Daoy (cell line): Measurements from ENCODE around the gene FLT4. TPM values are rescaled to one million over a fixed set of nuclear protein-coding genes. Genes with fewer than 3 reads are reported as not detected.
A peak's percentile ranks its signal among the peaks of the same experiment; 100 is the strongest.

Experiments
- DNase-seq: peaks from one replicate; pipeline ENCODE4 v3.0.0-alpha.2; 2015; ENCODE audit warnings: low read depth
- total RNA-seq: library from RNA; depleted of rRNA; stranded (reverse); fragments of >200 nt; shearing (Covaris generic); gene quantifications from 2 replicates; pipeline ENCODE4 v1.2.3, GENCODE V29; 2014

The FLT4 gene
- total RNA-seq, 1 experiment from 2014 or later, result 24.6 TPM

GRCh38 chr5:180626661-180627385 is 22.6 kb downstream of the FLT4 start:
- DNase-seq, result no peak

- DNase-seq, result no peak
Observed at GRCh38 chr5:180625791-180626660, 23.4 kb downstream of the FLT4 start.

DNA sequence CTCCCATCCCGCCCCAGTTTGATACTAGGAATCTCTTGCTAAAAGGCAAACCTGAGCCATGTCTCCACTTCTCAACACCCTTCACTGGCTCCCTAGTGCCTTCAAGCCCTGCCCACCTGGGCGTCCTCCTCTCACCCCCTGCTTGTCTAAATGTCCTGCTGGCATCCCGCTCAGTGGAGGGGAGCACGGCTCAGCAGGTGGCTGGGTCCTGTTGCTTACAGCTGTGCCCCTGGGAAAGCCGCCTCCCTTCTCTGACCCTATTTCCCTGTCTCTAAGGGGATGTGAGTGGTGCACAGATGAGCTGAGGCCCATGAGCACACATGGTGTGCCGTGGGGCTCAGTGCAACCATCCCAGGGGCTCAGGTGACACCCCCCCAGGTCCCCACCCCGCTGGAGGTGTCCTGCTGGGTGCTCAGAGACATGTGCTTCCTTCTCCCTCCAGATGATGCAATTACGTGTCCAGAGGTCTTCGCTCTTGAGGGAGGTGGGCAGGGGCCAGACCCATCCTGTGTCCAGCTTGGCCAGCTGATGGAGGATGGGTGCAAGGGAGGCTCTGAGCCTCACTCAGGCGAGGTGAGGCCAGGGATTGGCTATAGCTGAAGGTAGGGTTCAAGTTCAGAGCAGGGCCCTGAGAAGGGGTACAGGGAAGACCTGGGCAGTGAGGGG is 24.1 kb downstream of the FLT4 start:
- no peak for DNase-seq

DNA sequence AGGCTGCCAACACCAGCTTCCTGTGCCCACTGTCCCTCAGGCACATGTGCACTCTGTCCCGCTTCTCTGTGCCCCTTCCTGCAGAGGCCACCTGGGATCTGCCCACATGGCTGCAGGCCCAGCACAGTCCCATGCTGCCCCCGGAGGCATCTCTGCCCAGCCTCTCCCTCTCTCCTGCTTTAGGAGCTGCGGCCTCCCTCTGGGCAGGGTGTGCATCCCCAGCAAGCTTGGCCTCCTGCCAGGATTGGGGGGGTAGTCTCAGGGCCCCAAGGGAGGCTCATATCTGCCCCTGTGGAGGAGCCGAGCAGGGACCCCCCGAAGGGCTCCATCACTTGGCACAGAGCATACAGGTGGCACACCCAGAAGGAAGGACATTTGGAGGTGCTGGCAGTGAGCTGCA is 24.8 kb downstream of the FLT4 start:
- no peak for DNase-seq

DNA sequence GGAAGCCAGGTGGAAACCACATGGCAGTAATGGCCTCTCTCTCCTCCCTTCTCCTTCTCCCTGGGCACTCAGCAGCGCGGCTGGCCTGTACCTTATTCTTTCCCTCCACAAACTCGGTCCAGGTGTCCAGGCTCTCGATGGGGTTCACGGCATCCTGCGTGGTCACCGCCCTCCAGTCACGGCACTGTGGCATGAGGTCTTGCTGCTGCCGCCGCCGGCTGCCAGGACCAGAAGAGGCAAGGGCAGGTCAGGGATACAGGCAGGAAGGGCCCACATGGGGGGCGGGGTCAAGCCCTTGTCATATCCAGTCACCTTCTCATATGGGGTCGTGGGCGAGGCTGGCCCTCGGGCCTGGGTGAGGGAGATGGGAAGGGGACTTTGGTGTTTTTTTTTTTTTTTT is 25.6 kb downstream of the FLT4 start:
- DNase-seq, result no peak

DNA sequence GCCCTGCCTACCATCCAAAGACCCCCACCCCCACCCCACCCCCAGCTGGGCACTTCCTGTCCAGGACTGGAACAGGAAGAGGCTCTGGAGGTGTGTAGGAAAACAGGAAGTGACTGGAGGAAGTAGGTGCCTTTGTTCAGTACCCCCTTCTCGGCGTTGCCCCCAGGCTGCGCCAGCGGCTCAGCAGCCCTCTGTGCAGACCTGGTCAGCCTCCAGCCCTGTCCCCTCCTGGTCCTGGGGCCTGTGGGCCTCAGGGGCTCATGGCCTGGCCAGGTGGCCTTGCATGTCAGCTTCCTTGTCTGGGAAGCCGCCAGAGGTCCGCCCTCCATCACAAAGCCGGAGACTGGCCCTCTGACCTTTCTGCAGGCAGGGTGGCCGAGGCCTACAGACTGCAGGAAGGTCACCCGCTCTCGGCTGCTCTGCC is 26.0 kb downstream of the FLT4 start:
- no peak for DNase-seq

DNA sequence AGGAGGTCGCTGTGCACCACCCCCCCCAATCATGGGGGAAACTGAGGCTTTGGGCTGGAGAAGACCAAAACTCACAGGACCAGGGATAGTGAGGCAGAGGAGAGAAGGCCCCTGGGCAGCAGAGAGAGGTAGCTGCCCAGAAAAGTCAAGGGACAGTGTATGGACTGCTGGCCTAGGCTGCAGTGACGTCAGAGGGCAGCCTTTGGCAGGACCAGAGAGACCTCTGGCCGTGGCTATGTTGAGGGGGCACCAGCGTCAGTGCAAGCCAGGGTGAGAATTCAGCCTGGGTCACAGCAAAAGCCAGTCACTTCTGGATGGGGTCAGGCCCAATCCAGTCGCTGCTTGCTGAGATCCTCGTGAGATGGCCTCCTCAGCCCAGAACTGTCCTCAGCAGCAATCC is 26.5 kb downstream of the FLT4 start:
- no peak for DNase-seq

DNA sequence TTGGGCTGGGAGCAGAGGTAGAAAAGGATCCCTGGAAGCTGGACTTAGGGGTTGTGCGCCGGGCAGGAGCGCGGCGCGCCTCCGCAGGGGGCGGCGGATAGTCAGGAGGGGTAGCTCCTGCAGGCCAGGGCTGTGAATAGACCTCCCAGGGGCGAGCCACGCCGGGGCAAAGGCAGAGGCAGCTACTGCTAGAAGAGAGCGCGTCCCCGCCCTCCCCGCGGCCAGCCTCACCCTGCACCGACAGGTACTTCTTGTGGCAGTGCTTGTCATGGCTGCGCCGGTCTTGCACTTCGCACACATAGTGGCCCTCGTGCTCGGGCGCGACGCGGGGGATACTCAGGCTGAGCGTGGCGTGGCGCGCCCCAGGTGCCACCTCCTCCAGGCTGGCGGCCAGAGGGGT is 28.1 kb downstream of the FLT4 start:
- no peak for DNase-seq

DNA sequence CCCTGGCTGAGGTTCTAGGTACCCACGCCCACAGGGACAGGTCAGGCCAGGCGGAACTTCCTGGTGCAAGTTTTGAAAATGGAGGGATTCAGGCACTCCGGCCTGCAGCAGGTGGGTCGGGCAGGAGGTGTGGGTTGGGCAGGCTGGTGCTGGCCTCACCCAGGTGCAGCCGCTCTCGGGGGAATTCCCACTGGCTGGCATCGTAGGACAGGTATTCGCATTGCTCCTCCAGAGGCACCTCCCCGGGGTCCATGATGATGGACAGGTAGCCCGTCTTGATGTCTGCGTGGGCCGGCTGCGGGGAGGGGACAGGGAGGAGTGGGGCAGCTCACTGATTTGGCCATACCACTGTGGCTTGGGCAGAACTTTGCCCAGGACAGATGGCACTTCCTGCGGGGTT is 29.4 kb downstream of the FLT4 start:
- DNase-seq, result no peak

DNA sequence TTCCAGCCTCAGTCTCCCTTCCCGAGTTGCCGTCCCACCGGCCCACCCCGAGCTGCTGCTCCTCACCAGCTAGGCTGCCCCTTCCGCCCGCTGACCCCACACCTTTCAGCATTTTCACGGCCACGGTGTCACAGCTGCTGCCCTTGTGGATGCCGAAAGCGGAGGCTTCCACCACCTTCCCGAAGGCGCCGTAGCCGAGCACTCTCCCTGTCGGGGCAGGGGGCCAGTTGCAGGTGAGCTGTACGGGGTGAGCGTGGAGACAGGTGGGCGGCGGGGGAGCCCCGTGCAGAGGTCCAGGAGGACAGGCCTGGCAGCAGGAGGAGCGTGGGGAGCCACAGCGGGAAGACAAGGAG is 29.9 kb downstream of the FLT4 start:
- DNase-seq, result no peak

GRCh38 chr5:180618829-180619562 is 30.4 kb downstream of the FLT4 start:
- peak; percentile 86 for DNase-seq

DNA sequence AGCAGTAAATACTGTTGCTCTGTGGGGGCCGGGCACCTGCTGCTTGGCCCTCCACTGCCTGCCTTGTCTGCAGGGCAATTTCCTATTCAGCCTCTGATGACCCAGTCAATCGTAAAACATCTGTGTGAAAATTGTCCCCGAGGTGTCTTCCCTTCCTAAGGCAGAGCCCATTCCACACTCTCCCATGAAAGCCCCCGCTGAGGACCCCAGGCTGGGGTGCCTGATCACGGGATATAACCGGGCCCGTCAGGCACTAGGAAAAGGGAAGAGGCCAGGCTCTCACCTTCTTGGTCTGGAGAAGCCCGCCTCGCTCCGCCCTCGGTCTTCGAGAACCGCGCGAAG is 30.9 kb downstream of the FLT4 start:
- DNase-seq, result no peak

DNA sequence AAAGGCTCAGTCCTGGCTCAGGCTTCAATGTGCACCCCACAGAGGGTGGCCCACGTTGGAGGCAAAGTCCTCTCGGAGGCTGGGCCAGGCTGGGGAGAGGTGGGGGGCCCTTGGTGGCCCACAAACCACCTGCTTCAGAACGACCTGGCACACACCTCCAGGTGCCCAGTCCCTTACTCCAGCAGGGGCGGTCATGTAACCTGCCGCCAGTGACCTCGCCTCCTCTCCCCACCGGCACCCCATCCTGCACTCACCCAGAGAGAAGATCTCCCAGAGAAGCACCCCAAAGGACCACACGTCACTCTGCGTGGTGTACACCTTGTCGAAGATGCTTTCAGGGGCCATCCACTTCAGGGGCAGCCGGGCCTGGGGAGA is 35.6 kb downstream of the FLT4 start:
- DNase-seq, result no peak

DNA sequence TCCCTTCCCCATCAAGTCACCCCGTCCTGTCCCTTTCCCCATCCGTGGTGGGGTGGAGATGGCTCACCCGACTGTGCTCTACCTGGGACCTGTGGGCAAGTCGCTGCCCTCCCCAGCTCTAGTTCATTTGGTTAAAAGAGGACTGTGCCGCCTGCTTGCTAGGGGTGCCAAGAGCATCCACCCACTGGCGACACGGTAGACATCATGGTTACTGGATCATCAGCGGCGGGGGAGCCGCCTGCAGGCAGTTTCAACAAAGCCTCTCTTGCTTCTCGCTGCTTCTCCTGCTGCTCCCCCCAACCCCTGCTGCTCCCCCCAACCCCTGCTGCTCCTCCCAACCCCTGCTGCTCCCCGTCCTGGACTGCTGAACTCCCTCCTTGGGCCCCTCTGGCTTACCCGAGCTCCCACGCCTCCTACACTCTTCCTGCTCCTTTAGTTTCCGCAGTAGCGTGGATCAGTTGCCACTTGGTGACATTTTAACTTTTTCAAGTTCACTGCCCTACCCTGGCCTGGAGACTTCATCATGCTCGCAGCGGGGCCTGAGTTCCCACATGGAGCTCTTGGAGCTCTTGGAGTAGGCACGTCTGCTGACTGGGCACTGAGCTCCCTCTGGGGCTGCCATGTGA is 36.1 kb downstream of the FLT4 start:
- no peak for DNase-seq

DNA sequence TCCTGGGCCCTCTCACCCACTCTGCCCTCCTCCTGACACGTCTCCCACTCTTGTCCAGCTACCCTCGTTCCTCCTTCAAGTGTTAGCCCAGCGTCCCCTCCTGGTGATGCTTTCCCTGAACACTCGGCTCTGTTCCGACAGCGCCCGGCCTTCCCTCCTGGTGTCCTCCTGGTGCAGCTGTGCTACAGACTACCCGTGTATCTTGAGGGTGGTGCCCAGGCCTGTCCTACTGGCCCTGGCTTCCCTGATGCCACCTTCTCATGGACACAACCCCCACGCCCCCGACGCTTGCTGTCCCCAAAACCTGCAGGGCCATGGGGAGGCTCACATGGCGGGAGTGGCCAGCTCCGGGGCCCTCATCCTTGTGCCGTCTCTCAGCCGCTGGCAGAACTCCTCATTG is 36.7 kb downstream of the FLT4 start:
- no peak for DNase-seq

DNA sequence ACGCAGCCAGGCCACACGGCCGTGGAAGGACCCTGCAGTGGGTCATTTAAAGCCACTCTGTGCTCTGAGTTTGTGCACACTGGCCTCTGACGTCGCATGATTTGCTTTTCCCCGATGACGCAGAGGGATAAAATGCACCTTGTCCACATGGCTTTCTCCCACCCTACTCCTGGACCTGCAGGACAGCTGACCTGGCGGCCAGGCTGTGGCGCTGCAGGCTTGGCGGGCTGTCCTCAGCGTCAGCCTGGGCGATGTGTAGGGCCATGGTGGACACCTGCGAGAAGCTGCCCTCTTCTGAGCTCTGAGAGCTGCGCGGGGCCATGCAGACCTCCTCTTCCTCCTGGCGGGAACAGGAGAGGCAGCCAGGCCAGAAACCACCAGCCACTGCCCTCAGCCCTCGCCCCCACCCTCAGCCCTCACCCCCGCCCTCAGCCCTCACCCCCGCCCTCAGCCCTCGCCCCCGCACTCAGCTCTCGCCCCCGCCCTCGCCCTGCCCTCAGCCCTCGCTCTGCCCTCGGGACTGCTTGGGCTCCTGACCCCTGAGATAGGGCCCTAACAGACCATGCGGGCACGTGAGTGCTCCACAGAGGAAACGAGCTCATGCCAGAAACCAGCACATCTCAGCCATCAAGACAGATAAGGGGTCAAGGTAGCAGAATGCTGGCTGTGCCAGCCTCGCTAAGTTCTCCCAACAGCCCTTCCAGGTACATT is 38.1 kb downstream of the FLT4 start:
- peak; percentile 82 for DNase-seq

GRCh38 chr5:180609817-180610550 is 39.4 kb downstream of the FLT4 start:
- no peak for DNase-seq

DNA sequence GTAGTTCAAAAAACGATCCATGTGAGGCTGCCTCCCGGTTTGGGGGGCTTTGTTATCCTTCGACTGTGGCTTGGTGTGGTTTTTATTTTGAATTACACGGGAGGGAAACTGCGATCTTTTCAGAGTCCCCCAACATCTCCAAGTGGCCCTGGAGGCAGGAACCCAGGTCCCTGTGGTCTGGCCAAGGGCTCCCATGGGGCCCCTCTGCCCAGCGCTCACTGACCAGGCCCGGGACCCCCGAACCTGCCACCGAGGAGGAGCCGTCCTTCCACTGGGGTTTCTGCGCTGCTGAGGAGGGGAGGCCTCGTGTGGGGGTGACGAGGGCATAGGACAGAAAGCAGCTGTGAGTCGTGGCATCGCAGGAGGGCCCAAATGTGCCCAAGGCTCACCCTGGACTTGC is 40.0 kb downstream of the FLT4 start:
- no peak for DNase-seq

DNA sequence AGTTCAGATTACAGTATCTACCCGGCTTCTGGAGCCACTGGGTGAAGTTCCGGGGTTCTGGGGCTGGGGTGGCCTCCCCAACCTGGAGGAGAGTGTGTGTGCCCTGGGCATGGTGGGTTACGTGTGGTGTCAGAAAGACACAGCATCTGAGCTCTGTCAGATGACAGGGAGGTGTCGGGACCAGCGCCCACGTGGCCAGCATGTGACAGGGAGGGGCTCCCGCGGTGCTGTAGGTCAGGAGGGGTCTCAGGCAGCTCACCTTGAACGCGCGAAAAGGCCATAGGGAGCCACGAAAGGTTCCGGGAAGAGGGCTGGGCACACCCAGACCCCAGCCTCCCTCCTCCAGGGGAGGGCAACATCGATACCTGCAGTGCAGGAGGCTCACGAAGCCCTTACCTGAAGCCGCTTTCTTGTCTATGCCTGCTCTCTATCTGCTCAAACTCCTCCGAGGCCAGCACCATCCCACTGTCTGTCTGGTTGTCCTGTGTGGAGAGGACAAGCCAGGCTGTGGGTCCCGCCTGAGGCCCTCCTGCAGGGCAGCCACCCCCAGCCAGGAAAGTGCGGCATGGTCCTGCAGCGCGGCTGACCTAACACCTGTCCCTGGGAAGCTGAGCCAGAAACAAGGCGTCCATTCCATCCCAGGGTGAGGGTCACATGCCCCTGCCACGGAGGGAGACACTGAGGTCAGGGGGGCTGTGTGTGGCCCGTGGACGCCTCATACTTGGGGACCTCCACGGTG is 40.7 kb downstream of the FLT4 start:
- DNase-seq, result no peak
